Activated CD4-positive, alpha-beta T cell treated with anti-CD3 and anti-CD28 coated beads, Interleukin-10, Interleukin-2, amounts not matched to agents 100 ng/mL and 50 ng/mL, durations not matched to agents 16 hours and 8 hours (primary cell): Measurements from ENCODE around the gene ARHGAP18.

Experiments
- DNase-seq: peaks from one replicate; pipeline ENCODE4 v3.0.0-alpha.2; 2020

The ARHGAP18 gene

DNA sequence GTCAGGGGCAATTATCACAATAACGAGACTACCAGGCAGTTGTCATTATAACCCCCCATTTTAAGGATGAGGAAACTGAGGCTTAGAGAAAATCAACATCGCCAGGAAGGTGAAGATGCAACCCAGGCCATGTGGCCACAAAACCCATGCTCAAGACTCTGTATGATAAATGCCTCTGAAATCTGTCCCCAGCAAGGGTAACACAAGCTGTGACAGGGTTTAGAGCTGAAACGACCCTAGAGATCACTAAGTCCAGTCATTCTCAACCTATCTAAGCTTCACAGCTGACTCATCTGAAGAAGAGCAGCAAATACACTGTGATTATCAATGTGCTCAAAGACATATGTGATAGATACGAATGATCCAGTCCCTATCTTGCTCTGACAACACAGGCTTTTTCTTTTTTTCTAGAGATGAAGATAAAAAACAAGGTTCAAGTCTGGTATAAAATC lies 47.0 kb downstream of the ARHGAP18 start:
- DNase-seq, result peak; percentile 72

DNA sequence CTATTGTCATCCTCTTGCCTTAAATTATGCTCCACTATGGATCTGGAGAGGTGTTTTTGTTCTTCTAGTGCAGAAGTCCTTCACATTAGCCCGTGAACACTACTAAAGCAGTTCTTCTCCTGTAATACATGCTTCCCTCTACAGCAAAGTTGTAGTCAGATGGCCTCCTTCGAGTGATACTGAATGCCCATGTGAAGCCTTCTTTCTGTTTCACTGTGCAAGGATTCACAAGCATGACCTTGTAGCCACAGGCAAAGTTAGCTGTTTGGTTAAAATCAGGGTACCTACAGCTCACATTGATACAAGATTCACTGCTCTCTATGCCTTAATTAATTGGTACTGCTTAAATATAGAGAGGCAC lies 47.6 kb downstream of the ARHGAP18 start:
- DNase-seq, result peak; percentile 9

DNA sequence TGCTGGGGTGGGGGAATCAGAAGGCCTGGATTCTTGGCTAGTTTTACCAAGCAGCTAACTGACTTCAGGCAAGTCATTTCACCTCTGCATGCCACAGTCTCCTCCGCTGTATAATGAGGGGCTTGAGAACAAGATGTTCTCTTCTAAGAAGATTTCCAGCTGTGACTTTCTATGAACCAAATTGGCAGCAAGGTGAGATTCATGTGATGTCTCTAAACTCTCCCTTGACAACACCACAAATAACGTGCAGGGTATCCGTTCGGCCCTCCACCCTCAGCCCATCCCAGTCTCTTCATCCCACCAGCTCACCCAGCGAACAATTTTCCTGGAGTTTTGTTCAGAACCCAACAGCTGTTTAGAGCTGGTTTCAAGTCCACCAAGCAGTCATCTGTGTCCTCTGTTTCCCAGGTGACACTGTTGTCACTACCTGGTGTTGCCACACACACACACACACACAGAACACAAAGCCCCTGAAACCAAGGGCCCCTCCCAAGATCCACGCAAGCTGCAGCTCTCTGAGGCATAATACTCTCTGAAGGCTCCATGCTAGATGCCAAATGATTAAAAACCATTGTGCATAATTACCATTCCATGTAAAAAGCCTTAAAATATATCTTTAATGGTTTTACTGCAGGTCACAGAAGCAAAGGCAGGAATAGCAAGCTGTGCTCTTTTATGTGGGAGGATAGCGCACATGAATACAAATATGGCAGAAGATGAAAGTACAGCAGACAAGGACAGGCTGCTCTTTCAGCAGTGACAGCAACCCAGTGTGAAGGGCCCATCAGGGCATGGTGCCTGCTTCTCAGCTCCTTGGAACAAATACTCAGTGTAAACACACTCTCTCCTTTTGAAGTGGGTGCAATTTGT lies 48.2 kb downstream of the ARHGAP18 start:
- DNase-seq, result no peak

DNA sequence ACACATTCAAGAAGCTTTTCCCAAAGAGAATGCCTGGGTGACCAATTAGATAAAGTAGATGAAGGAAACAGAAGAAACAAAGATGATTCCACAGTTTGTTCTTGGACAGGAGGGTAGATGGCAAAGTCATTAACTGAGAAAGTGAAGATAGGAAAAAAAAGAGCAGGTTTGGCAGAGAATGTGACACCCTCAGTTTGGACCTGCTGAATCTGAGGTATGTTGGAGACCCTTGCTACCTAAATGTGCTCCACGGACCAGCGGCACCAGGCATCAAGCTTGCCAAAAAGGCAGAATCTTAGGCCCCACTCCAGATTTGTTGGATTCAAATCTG lies 49.7 kb downstream of the ARHGAP18 start:
- no peak for DNase-seq

GRCh38 chr6:129659590-129660345 lies 50.2 kb downstream of the ARHGAP18 start:
- no peak for DNase-seq

DNA sequence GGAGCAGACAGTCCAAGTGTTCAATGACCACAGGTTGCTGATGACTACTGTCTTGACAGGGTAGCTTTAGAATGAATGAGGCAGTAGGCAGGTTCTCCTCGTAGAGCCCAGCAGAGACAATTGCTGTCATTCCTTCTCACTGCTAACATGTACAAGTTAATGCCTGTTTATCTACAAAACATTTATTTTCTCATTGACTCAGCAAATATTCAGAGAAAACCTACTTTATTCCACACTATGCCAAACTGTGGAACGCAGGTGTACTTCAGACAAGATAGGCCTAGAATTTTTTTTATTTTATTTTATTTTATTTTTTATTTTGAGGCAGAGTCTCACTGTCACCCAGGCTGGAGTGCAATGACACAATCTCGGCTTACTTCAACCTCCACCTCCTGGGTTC lies 50.8 kb downstream of the ARHGAP18 start:
- DNase-seq, result no peak

DNA sequence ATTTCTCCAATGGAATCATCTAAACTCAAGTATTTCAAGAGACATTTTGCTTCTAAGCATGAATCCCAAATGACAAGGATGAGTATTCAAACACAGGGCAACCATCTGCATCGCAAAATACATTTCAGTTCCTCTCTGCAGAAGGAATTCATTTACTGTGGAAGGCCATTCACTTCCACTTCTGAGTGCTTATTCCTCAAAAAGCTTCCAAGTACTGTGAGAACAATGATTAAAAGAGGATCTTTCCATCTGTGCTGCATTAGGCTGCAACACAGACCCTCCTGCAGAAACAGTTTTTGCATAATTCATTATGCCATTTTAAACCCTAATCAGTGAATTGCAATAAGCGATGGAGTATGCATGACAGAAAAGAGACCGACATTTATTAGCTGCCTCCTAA lies 52.5 kb downstream of the ARHGAP18 start:
- DNase-seq, result no peak

DNA sequence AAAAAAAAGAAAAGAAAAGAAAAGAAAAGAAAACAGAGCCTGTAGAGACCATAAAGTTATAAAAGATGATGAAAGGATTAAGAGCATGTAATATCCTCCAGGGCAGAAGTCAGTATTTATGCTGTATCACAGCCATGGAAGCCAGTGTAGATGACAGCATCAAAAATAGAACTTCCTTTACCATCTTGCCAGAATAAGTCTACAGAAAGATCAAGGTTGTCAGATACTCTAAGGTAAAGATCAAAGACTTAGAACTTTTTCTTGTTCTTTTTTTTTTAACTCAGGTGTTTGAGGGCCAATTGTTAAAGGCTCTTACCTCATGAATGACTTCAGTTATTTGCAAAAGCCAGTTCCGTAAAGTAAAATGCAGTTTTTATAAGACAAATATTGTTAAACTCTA lies 54.6 kb downstream of the ARHGAP18 start:
- no peak for DNase-seq

GRCh38 chr6:129653746-129654145 lies 56.2 kb downstream of the ARHGAP18 start:
- DNase-seq, result no peak

DNA sequence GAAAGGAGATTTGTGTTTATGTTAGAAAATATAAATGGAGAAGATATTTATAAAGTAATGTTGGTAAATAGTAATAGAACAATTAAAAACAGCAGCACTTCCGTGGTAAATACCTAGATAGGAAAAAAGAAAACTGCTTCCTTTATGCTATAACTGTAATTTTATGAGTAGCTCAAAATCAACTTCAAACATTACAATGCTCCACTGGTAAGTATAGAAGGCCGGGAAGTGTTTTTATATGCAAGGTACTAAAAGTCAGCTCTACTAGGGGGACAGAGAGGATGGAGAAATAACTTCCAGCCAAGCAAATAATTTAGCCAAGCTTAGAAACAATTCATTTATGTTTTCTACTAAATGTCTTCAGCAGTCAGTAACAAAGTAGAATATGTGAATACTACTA lies 56.7 kb downstream of the ARHGAP18 start:
- DNase-seq, result no peak

- no peak for DNase-seq
Observed at GRCh38 chr6:129651291-129651691, 58.7 kb downstream of the ARHGAP18 start.

GRCh38 chr6:129648819-129649491 lies 61.0 kb downstream of the ARHGAP18 start:
- DNase-seq, result no peak

- no peak for DNase-seq
Observed at GRCh38 chr6:129647044-129647443, 62.9 kb downstream of the ARHGAP18 start.

- DNase-seq, result no peak
Observed at GRCh38 chr6:129646642-129647041, 63.3 kb downstream of the ARHGAP18 start.

DNA sequence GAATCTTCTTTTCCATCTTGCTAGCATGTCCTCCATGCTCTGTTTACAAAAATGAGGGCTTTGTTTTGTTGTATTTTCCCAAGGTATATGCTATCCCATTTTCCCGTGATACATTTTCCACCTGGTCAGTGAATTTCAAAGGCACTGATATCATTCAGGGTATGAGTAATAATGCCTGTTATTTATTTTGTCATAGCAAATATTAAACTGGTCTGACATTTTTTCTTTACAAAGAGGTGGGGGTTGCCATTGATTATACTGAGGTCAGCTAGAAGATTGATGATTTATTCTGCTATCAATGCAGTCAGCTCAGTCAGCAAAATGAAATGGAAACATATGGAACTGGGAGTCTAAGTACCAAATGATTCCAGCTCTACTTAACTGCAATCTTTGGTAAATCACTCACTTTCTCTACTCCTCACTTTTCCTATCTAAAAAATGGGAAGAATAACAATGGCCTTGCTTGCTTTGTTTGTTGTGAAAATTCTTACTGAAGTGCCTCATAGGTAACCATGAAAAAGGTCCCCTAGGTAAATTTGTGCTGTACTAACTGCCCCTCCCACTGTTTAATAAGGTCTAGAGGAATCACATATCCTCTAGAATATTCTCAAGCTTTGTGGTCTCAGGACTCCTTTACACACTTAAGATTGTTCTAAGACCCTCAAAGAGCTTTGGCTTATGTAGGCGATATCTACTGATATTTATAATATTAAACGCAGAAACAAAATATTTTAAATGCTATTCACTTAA lies 64.0 kb downstream of the ARHGAP18 start:
- no peak for DNase-seq

GRCh38 chr6:129645106-129645829 lies 64.7 kb downstream of the ARHGAP18 start:
- no peak for DNase-seq

DNA sequence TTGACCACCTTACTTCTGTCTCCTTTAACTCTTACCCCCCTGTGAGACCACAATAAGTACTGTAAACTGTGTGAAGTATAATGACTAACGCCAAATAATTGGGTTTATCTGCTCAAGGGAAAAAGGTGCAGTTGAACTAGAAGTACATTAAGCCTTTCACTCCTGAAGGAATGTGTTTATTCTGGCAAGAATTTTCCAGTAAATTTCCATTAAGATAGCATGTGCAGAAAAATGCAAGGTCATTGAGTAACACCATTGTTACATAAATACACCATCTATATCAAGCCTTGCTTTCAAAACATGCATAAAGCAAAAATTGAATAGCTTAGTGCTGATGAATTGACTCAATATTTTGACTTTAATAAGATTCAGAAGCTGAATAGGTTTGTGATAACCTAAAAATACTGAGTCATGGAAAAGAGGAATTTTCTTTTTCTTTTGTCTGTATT lies 65.4 kb downstream of the ARHGAP18 start:
- no peak for DNase-seq

- no peak for DNase-seq
Observed at GRCh38 chr6:129643968-129644367, 66.0 kb downstream of the ARHGAP18 start.

GRCh38 chr6:129643176-129643575 lies 66.8 kb downstream of the ARHGAP18 start:
- no peak for DNase-seq

- DNase-seq, result no peak
Observed at GRCh38 chr6:129642322-129642721, 67.7 kb downstream of the ARHGAP18 start.

- no peak for DNase-seq
Observed at GRCh38 chr6:129641344-129641743, 68.6 kb downstream of the ARHGAP18 start.

- no peak for DNase-seq
Observed at GRCh38 chr6:129638686-129639085, 71.3 kb downstream of the ARHGAP18 start.
